Suppressor macrophage (primary cell): ENCODE results near the gene GRIN2B.

ENCODE experiments used
- DNase-seq, 4 experiments: peaks; one replicate each; pipeline ENCODE4 v3.0.0-alpha.2; 2020 to 2022
- total RNA-seq, 17 experiments: gene quantifications; one replicate each; lab custom pipeline; 2026; ENCODE audit warnings: mixed read lengths in 6 of 17, inconsistent platforms in 3 of 17; lab: John Stamatoyannopoulos, UW

Gene GRIN2B
- total RNA-seq = 0 to 12.9 (median 0) reads per million in 17 experiments

- DNase-seq = peak in 1 of 4 experiments; percentile 2
Measured at GRCh38 chr12:13981296-13981962, at the start of gene GRIN2B. Gene GRIN2B, minus strand, starts transcription at chr12:13981602. Its CDS starts 115,394 bp downstream, at chr12:13866208.

- DNase-seq = no peak
Measured at GRCh38 chr12:14026537-14026936, 45.1 kb upstream of the GRIN2B start.

GRCh38 chr12:14024591-14024990 is 43.2 kb upstream of the GRIN2B start:
- DNase-seq = no peak

- no peak for DNase-seq
Measured at GRCh38 chr12:14018080-14018479, 36.7 kb upstream of the GRIN2B start.

- no peak for DNase-seq
Measured at GRCh38 chr12:14010989-14011388, 29.6 kb upstream of the GRIN2B start.

GRCh38 chr12:14007639-14008038 is 26.2 kb upstream of the GRIN2B start:
- DNase-seq = no peak

GRCh38 chr12:13992585-13992984 is 11.2 kb upstream of the GRIN2B start:
- no peak for DNase-seq

GRCh38 chr12:13992106-13992505 is 10.7 kb upstream of the GRIN2B start:
- DNase-seq = no peak

- no peak for DNase-seq
Measured at GRCh38 chr12:13986031-13986430, 4.6 kb upstream of the GRIN2B start.

GRCh38 chr12:13981990-13982389 is 588 bp upstream of the GRIN2B start:
- DNase-seq = peak in 1 of 4 experiments; percentile 7

- DNase-seq = no peak
Measured at GRCh38 chr12:13980538-13981295, 685 bp downstream of the GRIN2B start.

GRCh38 chr12:13979772-13980378 is 1.5 kb downstream of the GRIN2B start:
- no peak for DNase-seq

GRCh38 chr12:13978876-13979275 is 2.5 kb downstream of the GRIN2B start:
- DNase-seq = no peak

GRCh38 chr12:13976880-13977279 is 4.5 kb downstream of the GRIN2B start:
- DNase-seq = no peak

GRCh38 chr12:13976028-13976584 is 5.3 kb downstream of the GRIN2B start:
- no peak for DNase-seq

- DNase-seq = no peak
Measured at GRCh38 chr12:13973996-13974395, 7.4 kb downstream of the GRIN2B start.

- no peak for DNase-seq
Measured at GRCh38 chr12:13970803-13971202, 10.6 kb downstream of the GRIN2B start.

- no peak for DNase-seq
Measured at GRCh38 chr12:13968281-13968680, 13.1 kb downstream of the GRIN2B start.

- DNase-seq = no peak
Measured at GRCh38 chr12:13964666-13965065, 16.7 kb downstream of the GRIN2B start.

GRCh38 chr12:13962699-13963098 is 18.7 kb downstream of the GRIN2B start:
- DNase-seq = no peak

- DNase-seq = no peak
Measured at GRCh38 chr12:13961971-13962370, 19.4 kb downstream of the GRIN2B start.

- no peak for DNase-seq
Measured at GRCh38 chr12:13959131-13959723, 22.2 kb downstream of the GRIN2B start.

- no peak for DNase-seq
Measured at GRCh38 chr12:13957576-13957975, 23.8 kb downstream of the GRIN2B start.
